Measurements from ENCODE around the gene RNF130. TPM values are rescaled to one million over a fixed set of nuclear protein-coding genes. Genes with fewer than 3 reads are reported as not detected.

RNF130 gene
- total RNA-seq, 1 donor = 21.7 TPM

- no peak for DNase-seq (ENCODE audit: low read depth)
- TF ChIP-seq CTCF (IDR thresholded peaks at IDR 0.05; ENCODE audit: insufficient read depth, low read length) = no peak
- no peak overlapping the region for H3K4me3 ChIP-seq (ENCODE audit: low read depth, low read length)
Measured at GRCh38 chr5:180097926-180098325, 26.4 kb upstream of the RNF130 start.

GRCh38 chr5:180097163-180097894 lies 25.8 kb upstream of the RNF130 start:
- no peak for DNase-seq (ENCODE audit: low read depth)
- no peak for TF ChIP-seq CTCF (IDR thresholded peaks at IDR 0.05; ENCODE audit: insufficient read depth, low read length)
- H3K4me3 ChIP-seq (ENCODE audit: low read depth, low read length) = no peak overlapping the region

GRCh38 chr5:180096616-180097015 lies 25.1 kb upstream of the RNF130 start:
- no peak for DNase-seq (ENCODE audit: low read depth)
- H3K4me3 ChIP-seq (ENCODE audit: low read depth, low read length) = no peak overlapping the region
- TF ChIP-seq CTCF (IDR thresholded peaks at IDR 0.05; ENCODE audit: insufficient read depth, low read length) = no peak

GRCh38 chr5:180095545-180095944 lies 24.0 kb upstream of the RNF130 start:
- no peak for TF ChIP-seq CTCF (IDR thresholded peaks at IDR 0.05; ENCODE audit: insufficient read depth, low read length)
- H3K4me3 ChIP-seq (ENCODE audit: low read depth, low read length) = no peak overlapping the region
- DNase-seq (ENCODE audit: low read depth) = no peak

GRCh38 chr5:180093651-180094382 lies 22.3 kb upstream of the RNF130 start:
- no peak overlapping the region for H3K4me3 ChIP-seq (ENCODE audit: low read depth, low read length)
- TF ChIP-seq CTCF (IDR thresholded peaks at IDR 0.05; ENCODE audit: insufficient read depth, low read length) = no peak
- no peak for DNase-seq (ENCODE audit: low read depth)

- DNase-seq (ENCODE audit: low read depth) = no peak
- TF ChIP-seq CTCF (IDR thresholded peaks at IDR 0.05; ENCODE audit: insufficient read depth, low read length) = no peak
- H3K4me3 ChIP-seq (ENCODE audit: low read depth, low read length) = no peak overlapping the region
Measured at GRCh38 chr5:180093241-180093640, 21.7 kb upstream of the RNF130 start.
